Measurements from ENCODE around the gene PLAGL1.
"Not testable (repeated sequence)": the region's sequence is repeated elsewhere in the genome, so short reads cannot be mapped to it uniquely, and the experiment has no call there.

The PLAGL1 gene

DNA sequence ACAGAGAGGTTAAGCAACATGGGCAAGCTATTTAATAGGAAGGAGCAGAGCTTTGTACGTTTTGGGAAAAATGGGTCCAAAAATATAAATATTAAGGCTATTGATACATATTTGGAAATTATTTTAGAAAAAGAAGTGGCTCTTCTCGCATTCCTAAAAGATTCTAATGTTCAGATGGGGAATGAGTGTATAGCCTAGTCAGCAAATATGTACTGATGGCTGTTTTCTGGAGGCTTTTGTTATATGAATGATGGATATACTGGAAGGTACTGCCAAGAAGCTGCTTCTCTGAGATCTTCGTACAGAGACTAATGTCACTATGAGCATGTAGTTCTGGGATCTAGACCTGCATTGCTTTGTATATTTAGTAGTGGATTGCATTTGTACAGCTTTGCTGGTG lies 71.7 kb downstream of the PLAGL1 start:
- DNase-seq = no peak

DNA sequence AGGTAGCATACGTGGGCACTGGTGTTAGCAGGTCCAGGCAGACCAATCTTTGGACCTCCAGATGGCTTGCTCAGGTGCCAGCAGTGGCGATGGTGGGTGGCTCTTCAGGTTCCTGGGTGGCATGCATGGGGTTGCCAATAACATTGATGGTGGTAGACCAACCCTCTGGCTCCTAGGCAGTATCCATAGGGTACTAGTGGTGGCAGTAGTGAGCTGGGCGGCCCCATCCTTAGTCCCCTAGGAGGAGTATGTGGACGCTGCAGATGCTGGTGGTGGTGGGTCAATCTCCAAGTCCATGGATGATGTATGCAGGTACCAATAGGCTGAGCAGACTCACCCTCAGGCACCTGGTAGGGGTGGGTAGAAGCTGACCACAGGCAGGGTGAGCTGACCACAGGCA lies 73.2 kb downstream of the PLAGL1 start:
- DNase-seq = no peak

DNA sequence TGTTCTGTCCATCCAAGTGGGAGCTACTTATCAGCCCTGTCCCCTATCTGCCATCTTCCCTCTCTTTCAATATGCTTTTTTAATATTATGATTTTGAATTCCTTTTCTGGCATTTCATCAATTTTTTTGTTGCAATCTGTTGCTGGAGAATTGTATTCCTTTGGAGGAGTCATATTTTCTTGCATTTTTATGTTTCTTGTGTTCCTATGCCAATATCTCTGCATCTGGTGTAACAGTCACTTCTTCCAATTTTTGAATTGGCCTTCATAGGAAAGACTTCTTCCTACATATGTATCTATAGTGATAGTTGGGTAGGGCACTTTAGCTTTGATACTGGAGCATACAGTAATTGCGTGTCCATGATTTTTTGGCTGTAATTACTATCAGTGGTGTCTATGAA lies 73.7 kb downstream of the PLAGL1 start:
- no peak for DNase-seq

DNA sequence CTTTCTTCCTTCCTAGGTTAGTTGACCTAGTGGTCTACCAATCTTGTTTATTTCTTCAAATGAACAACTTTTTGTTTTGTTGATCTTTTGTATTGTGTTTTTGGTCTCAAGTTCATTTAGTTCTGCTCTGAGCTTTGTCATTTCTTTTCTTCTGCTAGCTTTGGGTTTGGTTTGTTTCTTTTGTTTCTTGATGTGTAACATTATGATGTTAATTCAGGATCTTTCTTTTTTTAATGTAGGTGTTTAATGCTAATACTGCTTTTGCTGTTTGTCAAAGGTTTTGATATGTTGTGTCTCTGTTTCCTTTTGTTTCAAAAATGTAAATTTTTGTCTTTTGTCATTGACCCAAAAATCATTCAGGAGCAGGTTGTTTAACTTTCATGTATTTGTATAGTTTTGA lies 78.1 kb downstream of the PLAGL1 start:
- no peak for DNase-seq

DNA sequence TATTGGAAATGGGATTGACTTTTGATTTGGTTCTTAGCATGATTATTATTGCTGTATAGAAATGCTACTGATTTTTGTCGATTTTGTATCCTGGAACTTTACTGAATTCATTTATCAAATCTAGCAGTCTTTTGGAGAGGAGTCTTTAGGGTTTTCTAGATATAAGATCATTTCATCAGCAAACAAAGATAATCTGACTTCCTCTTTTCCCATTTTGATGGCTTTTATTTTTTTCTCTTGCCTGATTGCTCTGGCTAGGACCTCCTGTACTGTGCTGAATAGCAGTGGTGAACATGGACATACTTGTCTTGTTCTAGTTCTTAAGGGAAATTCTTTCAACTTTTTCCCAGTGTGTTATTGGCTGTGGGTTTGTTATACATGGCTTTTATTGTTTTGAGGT lies 79.2 kb downstream of the PLAGL1 start:
- no peak for DNase-seq

DNA sequence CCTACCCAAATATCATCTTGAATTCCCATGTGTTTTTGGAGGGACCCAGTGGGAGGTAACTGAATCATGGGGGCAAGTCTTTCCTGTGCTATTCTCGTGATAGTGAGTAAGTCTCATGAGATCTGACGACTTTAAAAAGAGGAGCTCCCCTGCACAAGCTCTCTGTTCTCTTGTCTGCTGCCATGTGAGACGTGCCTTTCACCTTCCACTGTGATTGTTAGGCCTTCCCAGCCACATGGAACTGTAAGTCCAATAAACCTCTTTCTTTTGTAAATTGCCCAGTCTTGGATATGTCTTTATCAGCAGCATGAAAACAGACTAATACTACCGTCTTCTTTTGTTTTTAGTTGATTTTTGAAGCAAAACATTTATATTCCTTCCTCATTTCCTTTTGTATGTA lies 91.0 kb downstream of the PLAGL1 start:
- not testable (repeated sequence) for DNase-seq

DNA sequence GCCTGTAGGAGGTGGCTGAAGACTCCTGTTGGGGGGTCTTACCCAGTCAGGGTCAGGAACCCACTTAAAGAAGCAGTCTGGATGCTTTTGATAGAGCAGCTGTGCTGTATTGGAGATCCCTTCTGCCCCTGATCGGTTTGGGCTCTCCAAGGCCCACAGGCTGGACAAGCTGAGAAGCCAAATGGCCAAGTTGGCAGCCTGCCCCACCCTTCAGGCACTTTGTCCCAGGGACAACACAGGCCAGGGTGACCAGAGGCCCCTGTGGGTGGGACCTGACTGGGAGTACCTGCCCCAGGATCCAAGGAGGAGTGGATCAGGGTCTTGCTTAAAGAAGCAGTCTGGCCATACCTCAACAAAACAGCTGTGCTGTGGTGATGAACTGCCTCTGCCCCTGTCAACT lies 95.4 kb downstream of the PLAGL1 start:
- DNase-seq = no peak

DNA sequence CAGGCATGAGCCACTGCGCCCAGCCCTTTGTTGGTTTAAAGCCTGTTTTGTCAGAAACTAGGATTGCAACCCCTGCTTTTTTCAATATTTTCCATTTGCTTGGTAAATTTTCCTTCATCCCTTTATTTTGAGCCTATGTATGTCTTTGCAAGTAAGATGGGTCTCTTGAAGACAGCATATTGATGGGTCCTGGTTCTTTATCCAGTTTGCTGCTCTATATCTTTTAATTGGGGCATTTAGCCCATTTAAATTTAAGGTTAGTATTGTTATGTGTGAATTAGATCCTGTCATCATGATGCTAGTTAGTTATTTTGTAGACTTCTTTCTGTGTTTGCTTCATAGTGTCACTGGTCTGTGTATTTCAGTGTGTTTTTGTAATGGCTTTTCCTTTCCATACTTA lies 97.0 kb downstream of the PLAGL1 start:
- no peak for DNase-seq

DNA sequence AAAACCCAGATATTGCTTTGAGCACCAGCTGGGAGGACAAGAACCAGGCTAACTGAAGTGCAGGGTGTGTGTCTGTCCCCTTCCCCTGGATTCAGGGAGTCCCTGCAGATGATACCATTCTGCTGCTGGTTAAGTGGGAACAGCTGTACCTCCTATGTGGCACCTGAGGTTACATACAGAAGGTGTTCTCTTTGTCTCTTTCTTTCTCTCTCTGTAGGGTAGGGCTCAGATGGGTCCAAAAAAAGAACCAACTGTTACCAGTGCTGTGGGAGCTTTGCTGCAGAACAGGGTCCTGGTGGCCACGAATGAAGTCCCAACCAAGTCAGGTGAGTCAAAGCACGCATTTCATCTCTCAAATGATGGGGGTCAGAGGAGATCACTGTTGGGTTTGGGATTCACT lies 105.2 kb downstream of the PLAGL1 start:
- no peak for DNase-seq

DNA sequence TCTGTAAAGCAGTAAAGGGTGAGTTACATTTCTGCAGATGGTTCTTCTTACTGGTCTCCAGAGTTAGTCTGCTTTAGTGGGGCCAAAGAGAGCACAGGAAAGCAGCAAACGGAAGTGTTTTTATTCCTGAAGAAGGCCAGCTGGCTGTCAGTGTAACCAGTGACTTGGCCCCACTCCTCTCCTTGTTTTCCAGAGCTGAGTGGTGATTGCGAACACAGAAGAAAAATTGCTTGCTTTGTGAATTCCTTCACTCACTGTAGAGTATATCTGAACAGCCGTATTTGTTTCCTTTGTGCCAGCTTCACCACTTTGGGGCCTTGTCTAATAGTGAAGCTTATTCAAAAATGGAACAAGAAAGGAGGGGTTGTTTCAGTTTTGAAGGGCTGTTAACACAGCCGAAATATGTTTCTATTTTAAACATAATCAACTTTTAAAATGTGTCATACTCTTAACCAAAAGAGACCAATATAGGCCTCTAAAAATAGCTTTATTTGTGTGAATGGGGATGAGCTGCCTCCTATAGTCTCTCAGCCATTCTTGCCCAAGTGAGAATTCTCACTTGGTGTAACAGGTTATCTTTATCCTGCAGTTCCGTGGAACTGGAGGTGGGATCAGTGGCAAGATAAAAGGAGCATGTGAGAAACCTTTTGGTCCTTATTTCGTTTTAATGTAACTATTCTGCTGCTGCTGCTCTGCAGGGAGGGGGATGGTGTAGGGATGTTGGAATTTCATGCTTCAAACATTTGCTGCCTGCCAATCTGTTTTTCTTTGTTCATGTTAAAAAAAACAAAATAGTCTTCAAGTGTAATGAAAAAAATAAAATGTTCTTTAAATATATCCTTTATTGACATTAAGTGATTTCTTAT lies 105.9 kb downstream of the PLAGL1 start:
- DNase-seq = no peak

DNA sequence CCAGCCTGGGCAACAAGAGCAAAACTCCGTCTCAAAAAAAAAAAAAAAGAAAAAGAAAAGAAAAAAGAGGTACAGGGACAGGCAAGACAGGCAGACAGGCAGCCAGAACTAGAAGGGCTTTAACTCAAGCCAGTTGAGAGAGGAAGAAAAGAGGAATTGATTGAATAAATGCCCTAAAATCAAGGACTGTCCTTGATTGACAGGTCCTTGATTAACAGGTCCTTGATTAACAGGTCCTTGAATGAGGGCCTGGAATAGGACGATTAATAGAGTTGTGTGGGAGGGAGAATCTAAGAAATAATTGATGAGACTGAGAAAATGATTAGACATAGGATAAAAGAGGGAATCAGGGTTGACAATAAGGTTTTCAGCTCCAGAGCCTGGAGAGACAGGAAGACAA lies 107.7 kb downstream of the PLAGL1 start:
- no peak for DNase-seq

DNA sequence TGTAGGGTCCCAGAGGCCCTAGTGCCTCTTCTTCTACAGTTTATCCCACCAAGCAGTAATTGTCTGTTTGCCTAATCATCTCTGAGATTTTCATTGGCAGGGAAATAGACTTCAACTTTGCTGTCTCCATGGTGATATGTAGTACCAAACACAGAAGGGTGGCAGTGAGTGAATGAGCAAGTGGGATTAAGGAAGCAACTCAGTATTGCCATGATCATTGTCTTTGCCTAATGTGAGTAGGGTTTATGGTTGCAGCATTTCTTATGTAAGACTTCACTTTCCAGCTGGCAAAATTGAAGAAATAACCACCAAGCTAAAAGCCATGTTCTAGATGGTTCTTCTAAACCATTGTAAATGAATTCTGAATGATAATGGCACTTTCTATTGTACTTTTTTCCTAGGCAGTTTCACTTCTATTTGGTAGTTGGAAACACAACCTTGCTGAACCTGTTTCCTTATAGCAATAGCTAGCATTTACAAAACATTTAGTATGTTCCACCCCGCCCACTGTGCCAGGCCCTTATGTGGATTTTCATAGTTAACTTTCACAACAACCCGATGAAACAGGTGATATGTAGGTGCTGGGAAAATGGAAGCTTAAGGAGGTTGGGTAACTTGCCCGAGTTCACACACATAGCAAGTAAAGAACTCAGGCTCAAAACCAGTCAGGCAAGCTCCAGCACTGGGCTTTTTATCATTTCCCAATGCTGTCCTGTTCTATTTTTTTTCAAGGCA lies 111.8 kb downstream of the PLAGL1 start:
- no peak for DNase-seq

DNA sequence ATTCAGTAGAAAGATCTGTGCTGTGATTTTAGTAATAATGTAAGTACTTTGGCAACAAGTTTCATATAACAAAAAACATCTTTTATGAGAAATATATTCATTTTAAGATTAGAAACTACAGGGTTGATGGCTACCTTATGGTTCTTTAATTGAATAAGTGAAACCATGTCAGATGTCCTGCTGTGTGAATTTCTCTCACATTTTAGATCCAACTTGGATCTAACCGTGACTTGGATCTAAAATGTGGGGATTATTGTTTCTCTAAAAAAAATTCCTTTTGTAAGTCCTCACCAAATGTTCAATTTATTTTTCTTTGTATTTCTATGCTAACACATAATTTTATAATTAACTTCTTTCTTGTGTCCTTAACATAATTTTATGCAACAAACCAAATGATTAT lies 113.4 kb downstream of the PLAGL1 start:
- DNase-seq = no peak
